Aorta (tissue), 5 donors: ENCODE data around the gene ZNF765. TPM values are rescaled to one million over a fixed set of nuclear protein-coding genes. Genes with fewer than 3 reads are reported as not detected.
A peak's percentile ranks its signal among the peaks of the same experiment; 100 is the strongest.
"Not testable (repeated sequence)": the region's sequence is repeated elsewhere in the genome, so short reads cannot be mapped to it uniquely, and the experiment has no call there.

Experiments
- ATAC-seq: fragments of 200-7000 bp; cut with Tn5 transposase; one replicate; pipeline ENCODE4 v1.9.1; 2022; ENCODE audit warnings: moderate library complexity; ENCODE audit not compliant: low FRiP score
- DNase-seq, 2 donors: peaks; one replicate each; pipeline ENCODE4 v3.0.0-alpha.2; 2020
- H3K27ac ChIP-seq, 2 donors: one replicate each; pipeline ENCODE4 v1.5.1; 2013; ENCODE audit warnings: low read length in 2 of 2, mild to moderate bottlenecking in 2 of 2, moderate library complexity in 2 of 2, control low read depth in 1 of 2, inconsistent platforms in 1 of 2, low read depth in 1 of 2
- H3K27me3 ChIP-seq, 2 donors: one replicate each; pipeline ENCODE4 v1.6.1; 2013; ENCODE audit warnings: control low read depth in 1 of 2, low read length in 1 of 2, mild to moderate bottlenecking in 1 of 2, moderate library complexity in 1 of 2; ENCODE audit not compliant: insufficient read depth in 2 of 2, control insufficient read depth in 1 of 2
- H3K36me3 ChIP-seq, 2 donors: one replicate each; pipeline ENCODE4 v1.6.1; 2013; ENCODE audit warnings: control low read depth in 1 of 2, low read length in 1 of 2, mild to moderate bottlenecking in 1 of 2; ENCODE audit not compliant: insufficient read depth in 2 of 2, control insufficient read depth in 1 of 2
- H3K4me1 ChIP-seq, 2 donors: one replicate each; pipeline ENCODE4 v1.6.1; 2013; ENCODE audit warnings: low read length in 2 of 2, control low read depth in 1 of 2, mild to moderate bottlenecking in 1 of 2, moderate library complexity in 1 of 2; ENCODE audit not compliant: insufficient read depth in 2 of 2, control insufficient read depth in 1 of 2
- H3K4me3 ChIP-seq, 2 donors: one replicate each; pipeline ENCODE4 v1.5.1; 2013; ENCODE audit warnings: low read length in 2 of 2, control low read depth in 1 of 2, mild to moderate bottlenecking in 1 of 2
- H3K9me3 ChIP-seq: one replicate; pipeline ENCODE4 v1.6.1; 2013; ENCODE audit warnings: mild to moderate bottlenecking, low read length; ENCODE audit not compliant: control insufficient read depth
- WGBS, 2 donors: extraction: QIAGEN DNeasy Blood & Tissue Kit; methylation state at CpG; one replicate each; pipeline ENCODE4 v1.1.7; 2013; 5-methylcytosine and 5-hydroxymethylcytosine counted together
- intact Hi-C, 2 donors: fragments of 100-400 bp; cut with DNase I; formaldehyde crosslinking; loops; one replicate each; pipeline versions ENCODE4 v1.14.2 to v1.15.0; 2022
- long read RNA-seq, 2 donors: library from polyadenylated mRNA; unstranded; transcript quantifications; one replicate each; pipeline ENCODE4 v2.0.0, GENCODE V29; 2020 to 2021
- polyA plus RNA-seq, 2 donors: library from polyadenylated mRNA; stranded (reverse); fragments of 200-250 nt; gene quantifications; one replicate each; pipeline ENCODE4 v1.2.3, GENCODE V29; 2013
- total RNA-seq, 2 donors: library from RNA; stranded (reverse); fragmentation: NEBNext Ultra II Directional; extraction: Animal tissue kit (Norgen Biotek cat#: 25700); gene quantifications; one replicate each; pipeline ENCODE4 v1.2.1, GENCODE V29; 2021
- donor health status: healthy with polysubstance abuse.
- donor health status: Bipolar disorder and iron deficiency.
- donor health status: DM: no; HTN: no; CAD: no.
- donor health status: DM: no; HTN: no; CAD: no.
- donor health status: DM: yes; HTN: yes; CAD: no.

ZNF765 gene
- total RNA-seq (10 to 100 TPM in 1 of 2 donors, 1 to 10 TPM in 1; 9.4 to 13.5 TPM), polyA plus RNA-seq (1 to 10 TPM; 2.8 to 3.5 TPM)
- long read RNA-seq, donor 1, full-length matches to known transcripts, result 1 of 6 reads
- long read RNA-seq, donor 1, partial matches to known transcripts, result 1 of 6 reads
- long read RNA-seq, donor 1, other reads (novel, unspliced or antisense), result 4 of 6 reads
- long read RNA-seq, donor 2, full-length matches to known transcripts, result 4 of 7 reads
- long read RNA-seq, donor 2, partial matches to known transcripts, result 0 of 7 reads
- long read RNA-seq, donor 2, other reads (novel, unspliced or antisense), result 3 of 7 reads

GRCh38 chr19:53394974-53395839 lies at the start of gene ZNF765:
Gene ZNF765, plus strand, starts transcription at chr19:53395149. Its CDS starts 2,867 bp downstream, at chr19:53398016.
- 0% methylated on average over 57 to 58 of the region's 58 CpGs for WGBS, 2 donors
- ATAC-seq (peak; percentile 100), DNase-seq (peak; percentile 96 to 99)
- Histone ChIP-seq H3K4me1 (no peaks in the 10 kb centered on the region), H3K27me3 (no peaks in the 10 kb centered on the region), H3K36me3 (peaks cover 1 to 3% of the 10 kb centered on the region in 2 donors), H3K9me3 (no peaks in the 10 kb centered on the region), H3K4me3 (peak within 1 kb of the TSS; percentile 60 to 83), H3K27ac (peak within 1 kb of the TSS; percentile 8 to 81)
- intact Hi-C loops, result loop anchor here in 1 of 2 donors (2.0 kb wide), 1 partner anchor 62 kb away; the partner anchor contains the start of gene ZNF845

GRCh38 chr19:53355739-53356138 lies 39.2 kb upstream of the ZNF765 start:
- 97% methylated on average over 1 of the region's 1 CpG for WGBS, 2 donors
- no peaks in the 10 kb centered on the region for H3K4me1 ChIP-seq
- ATAC-seq (no peak), DNase-seq (no peak)
- H3K36me3 ChIP-seq, result peaks cover 2 to 17% of the 10 kb centered on the region in 2 donors
- intact Hi-C loops, result no loop called here
- no peaks in the 10 kb centered on the region for H3K27me3 ChIP-seq
- peaks cover 21% of the 10 kb centered on the region for H3K9me3 ChIP-seq
- H3K27ac ChIP-seq, result no peak overlapping the region
- H3K4me3 ChIP-seq, result no peak overlapping the region

DNA sequence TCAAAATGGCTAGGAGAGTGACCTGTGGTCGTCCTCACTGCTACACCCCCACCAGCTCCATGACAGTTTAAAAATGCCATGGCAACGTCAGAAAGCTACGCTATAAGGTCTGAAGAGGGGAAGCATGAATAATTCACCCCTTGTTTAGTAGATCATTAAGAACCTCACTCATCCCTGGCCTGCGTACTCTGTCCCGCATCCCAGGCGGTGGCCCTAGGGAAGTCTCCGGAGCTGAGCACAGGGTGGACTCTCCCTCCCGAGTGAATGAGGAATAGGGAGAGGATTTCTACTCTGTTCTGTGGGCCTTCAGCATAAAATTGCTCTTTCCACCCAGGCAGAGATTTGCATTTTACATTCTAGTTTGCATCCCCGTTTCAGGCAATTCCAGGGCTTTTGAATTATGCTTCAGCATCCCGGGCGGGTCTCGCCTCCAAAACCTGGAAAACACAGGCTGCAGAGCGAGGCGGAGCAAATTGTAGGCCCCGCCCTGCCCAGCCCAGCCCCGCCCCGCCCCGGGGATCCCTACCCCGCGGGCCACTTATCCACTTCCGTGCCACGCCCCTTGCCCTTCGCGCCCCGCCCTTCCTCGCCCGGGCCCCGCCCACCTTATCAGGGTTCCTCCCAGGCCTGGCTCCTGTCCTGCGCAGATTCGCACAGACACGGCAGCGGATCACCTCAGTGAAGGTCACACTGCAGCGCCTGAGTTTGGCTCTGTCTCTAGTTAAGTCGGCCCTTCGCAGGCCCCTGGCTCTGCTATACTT lies 36.9 kb upstream of the ZNF765 start:
- intact Hi-C loops, result no loop called here
- H3K9me3 ChIP-seq, result peaks cover 13% of the 10 kb centered on the region
- H3K36me3 ChIP-seq, result no peaks in the 10 kb centered on the region
- H3K4me1 ChIP-seq, result no peaks in the 10 kb centered on the region
- no peak for ATAC-seq
- H3K27me3 ChIP-seq, result no peaks in the 10 kb centered on the region
- H3K27ac ChIP-seq, result no peak overlapping the region
- WGBS, 2 donors, result 49 to 63% methylated on average over 35 of the region's 35 CpGs
- no peak for DNase-seq
- no peak overlapping the region for H3K4me3 ChIP-seq

DNA sequence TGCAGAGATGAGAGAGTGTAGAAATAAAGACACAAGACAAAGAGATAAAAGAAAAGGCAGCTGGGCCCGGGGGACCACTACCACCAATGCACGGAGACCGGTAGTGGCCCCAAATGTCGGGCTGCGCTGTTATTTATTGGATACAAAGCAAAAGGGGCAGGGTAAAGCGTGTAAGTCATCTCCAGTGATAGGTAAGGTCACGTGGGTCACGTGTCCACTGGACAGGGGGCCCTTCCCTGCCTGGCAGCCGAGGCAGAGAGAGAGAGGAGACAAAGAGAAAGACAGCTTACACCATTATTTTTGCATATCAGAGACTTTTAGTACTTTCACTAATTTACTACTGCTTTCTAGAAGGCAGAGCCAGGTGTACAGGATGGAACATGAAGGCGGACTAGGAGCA lies 34.9 kb upstream of the ZNF765 start:
- 87 to 89% methylated on average over 3 to 10 of the region's 10 CpGs for WGBS, 2 donors
- not testable (repeated sequence) for H3K27ac ChIP-seq, ATAC-seq, DNase-seq, H3K4me1 ChIP-seq, H3K4me3 ChIP-seq, H3K9me3 ChIP-seq, H3K36me3 ChIP-seq, H3K27me3 ChIP-seq
- intact Hi-C loops, result loop anchor here in 1 of 2 donors (10.0 kb wide), 1 partner anchor 165 kb away; the partner anchor contains the start of gene ZNF665

- H3K27ac ChIP-seq, result peak within 1 kb of the TSS in 1 of 2 donors; percentile 43
Measured at GRCh38 chr19:53365134-53365898, 29.6 kb upstream of the ZNF765 start, which contains the start of gene ZNF525. Gene ZNF525, plus strand, starts transcription at chr19:53365705. Its CDS starts 6,577 bp downstream, at chr19:53372282.

GRCh38 chr19:53365899-53366493 lies 29.0 kb upstream of the ZNF765 start:
- Histone ChIP-seq H3K4me3 (peak overlapping the region; percentile 52 to 62), H3K27ac (peak overlapping the region in 1 of 2 donors; percentile 43), H3K4me1 (no peaks in the 10 kb centered on the region), H3K9me3 (no peaks in the 10 kb centered on the region), H3K27me3 (no peaks in the 10 kb centered on the region), H3K36me3 (no peaks in the 10 kb centered on the region)
- intact Hi-C loops, result loop anchor here (5.0 to 10.0 kb wide), 2 partner anchors 169 to 171 kb away; partner anchors contain the start of gene ZNF665 (in 1 of the 2)
- 0% methylated on average over 19 to 32 of the region's 32 CpGs for WGBS, 2 donors
- DNase-seq (no peak), ATAC-seq (peak; percentile 50)

More at GRCh38 chr19:53365134-53365898, 29.6 kb upstream of the ZNF765 start, which contains the start of gene ZNF525:
- peak within 1 kb of the TSS; percentile 52 to 62 for H3K4me3 ChIP-seq
- H3K36me3 ChIP-seq, result no peaks in the 10 kb centered on the region
- ATAC-seq (peak; percentile 100), DNase-seq (peak; percentile 95 to 97)
- H3K4me1 ChIP-seq, result no peaks in the 10 kb centered on the region
- intact Hi-C loops, result loop anchor here (5.0 to 10.0 kb wide), 2 partner anchors 168 to 171 kb away; partner anchors contain the start of gene ZNF665 (in 1 of the 2)
- WGBS, 2 donors, result 1% methylated on average over 40 to 45 of the region's 45 CpGs
- no peaks in the 10 kb centered on the region for H3K27me3 ChIP-seq
- no peaks in the 10 kb centered on the region for H3K9me3 ChIP-seq

- peaks cover 0 to 4% of the 10 kb centered on the region in 2 donors for H3K36me3 ChIP-seq
- 92 to 95% methylated on average over 4 of the region's 4 CpGs for WGBS, 2 donors
- H3K4me3 ChIP-seq, result no peak overlapping the region
- peaks cover 2% of the 10 kb centered on the region for H3K9me3 ChIP-seq
- ATAC-seq, result no peak
- H3K27ac ChIP-seq, result no peak overlapping the region
- H3K4me1 ChIP-seq, result no peaks in the 10 kb centered on the region
- no peaks in the 10 kb centered on the region for H3K27me3 ChIP-seq
- intact Hi-C loops, result no loop called here
- DNase-seq, result no peak
Measured at GRCh38 chr19:53372196-53372595, 22.8 kb upstream of the ZNF765 start.
